ENCODE measurements around the gene SAV1.

Gene SAV1

DNA sequence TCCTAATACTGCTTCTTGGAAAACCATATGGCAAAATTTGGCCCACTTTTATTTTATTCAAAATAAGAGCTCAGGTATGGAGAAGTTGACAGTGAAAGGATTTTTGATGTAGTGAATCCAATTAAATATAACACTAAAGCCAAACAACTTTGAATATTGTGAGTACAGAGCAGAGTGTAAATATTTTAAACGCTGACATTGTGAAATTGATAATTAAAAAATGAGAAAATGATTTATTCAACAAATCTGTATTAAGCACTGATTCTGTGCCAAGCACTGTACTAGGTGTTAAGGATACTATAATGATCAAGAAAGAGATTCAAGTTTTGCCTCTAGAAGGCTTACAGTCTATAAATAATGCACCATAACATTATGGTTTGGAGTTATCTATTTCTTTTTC lies 57.6 kb downstream of the SAV1 start:
- DNase-seq: no peak

DNA sequence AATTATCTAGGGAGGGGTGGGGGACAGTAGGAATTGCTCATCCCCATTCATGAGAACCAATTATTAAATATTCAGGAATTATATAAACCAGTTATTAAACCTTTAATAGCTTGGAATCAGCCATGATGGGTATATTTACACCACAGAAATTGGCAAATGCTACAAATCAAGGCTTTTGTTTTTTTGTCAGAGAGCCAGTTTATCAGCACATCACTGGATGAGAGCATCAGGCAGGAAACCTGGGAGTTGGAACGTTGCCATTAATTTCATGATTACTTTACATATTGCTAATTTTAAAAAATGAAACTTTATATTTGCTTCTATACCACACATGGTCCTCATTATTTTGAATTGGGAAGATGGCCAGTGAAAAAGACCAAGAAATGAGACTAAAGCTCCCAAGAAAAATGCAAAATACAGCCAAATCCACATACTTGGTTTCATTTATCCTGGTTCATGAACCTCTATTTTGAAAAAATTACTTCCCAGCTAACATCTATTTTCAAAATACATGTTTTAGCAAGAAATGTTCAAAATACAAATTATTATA lies 59.7 kb downstream of the SAV1 start:
- no peak for DNase-seq

DNA sequence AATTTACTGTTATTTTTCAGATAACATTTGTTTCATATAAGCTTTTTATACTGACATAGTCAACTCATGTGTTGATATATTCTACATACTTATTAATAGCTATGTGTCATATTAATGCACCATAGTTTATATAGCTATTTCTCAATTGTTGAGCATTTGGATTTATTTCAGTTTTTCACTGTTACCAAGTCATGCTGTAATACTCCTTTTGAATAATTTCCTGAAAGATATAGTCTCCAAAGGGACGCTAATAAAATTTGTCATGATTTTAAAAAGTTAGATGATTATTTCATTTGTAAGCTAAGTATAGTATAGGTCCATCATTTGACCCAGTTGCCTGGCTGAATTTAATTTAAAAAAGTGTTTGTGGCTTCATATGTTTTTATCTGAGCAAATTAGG lies 60.3 kb downstream of the SAV1 start:
- DNase-seq: no peak

DNA sequence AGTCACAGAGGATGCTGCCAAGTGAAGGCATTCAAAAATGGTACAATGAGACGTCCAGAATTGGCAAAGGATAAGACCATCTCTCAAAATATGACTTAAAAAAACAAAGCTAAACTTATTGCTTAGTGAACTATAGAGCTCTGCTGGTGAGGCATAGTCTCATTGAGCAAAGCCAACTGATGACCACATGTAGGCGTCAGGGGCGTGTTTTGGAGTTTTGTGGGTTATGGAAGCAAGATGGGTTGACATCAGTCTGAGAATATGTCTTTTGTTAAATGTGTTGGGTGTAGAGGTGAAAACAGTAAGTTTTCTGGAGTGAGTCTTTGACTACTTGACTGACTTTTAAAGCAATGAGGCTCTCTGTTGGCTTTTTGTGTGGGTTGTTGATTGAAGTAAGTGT lies 60.9 kb downstream of the SAV1 start:
- no peak for DNase-seq

DNA sequence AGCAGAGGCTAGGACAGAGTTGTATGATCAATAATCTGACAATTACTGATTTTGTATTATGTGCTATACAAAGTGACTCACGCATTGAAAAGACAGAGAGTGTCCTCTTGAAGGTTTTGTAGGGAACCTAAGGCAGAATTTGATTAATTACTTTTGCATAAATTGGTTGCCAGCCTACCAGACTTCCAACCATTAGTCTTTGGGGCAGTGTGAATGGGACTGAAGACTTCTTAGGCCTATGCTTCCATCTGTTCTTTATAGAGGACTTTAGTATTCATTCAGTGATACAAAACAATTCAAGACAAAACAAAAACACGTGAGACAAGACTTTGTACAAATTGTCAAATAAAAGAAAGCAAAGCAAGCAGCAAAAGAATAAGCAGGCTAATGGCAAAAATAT lies 61.6 kb downstream of the SAV1 start:
- no peak for DNase-seq

DNA sequence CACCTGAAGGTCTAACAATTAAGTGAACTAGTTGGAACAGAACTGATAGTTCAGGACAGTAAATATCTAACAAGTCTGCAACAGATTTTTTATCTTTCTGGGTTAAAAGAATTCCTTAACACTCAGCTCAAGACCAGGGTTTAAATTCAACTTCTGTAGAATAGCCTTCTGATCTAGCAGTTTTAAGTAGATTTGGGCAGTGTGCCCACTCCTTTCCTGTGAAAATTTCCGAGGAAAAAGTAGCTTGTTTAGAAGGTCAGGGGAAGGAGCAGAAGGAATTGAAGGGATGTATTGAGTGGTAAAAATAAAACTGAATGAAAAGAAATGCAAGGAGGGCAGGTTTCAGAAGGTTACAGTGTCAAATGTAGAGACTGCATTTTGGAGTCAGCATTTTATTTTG lies 62.3 kb downstream of the SAV1 start:
- no peak for DNase-seq

DNA sequence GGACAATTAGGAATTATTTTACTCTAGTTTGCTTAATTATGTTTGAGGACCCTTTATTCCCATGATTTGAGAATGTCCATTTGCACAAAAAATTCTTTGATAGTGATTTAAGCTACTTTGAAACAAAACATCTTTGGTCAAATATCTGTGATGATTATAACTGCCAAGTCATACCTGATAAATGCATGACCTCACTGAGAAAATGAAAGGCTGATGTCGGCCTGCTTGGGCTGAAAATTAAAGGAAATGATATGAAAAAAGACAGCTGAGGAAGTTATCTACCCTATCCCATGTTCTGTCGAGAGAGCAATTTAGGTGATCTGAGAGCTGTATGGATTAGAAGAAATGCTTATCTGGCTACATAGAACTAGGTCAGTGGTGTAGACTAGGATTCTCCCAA lies 64.5 kb downstream of the SAV1 start:
- DNase-seq: no peak

DNA sequence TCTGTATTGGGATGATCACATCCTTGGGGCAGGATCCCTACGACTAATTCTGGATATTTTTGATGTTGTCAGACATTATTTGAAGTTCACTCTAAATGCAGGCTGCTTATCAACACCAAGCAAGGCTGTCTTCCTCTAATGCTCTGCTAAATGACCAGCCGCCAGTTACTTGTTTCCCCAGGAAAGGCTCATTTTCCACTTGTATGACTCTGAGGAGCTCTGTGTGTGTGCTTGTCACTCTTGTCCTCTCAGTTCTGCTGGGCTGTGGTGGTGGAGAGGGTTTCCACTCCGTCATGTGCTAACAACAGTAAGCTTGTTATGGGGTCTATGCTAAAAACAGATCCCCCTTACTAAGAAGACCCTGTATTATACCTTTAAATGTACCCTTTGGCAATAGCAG lies 66.1 kb downstream of the SAV1 start:
- DNase-seq: no peak

DNA sequence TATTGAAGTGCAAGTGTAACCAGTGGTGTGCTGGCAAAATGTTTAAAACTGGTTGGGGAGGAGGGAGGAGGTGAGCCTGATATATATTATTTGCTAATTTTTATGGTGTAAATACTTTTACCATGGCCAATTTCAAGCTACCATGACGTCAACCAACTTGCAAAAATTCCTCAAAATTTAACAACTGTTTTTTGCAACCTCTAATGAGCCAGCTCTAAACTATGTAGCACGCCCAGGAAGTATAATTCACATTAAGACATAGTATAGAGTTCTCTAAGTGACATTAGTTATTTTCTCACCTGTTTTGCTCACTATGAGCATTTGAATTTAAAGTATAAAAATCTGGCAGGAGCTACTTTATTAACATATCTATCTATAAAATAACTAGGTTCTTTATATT lies 66.7 kb downstream of the SAV1 start:
- DNase-seq: no peak

DNA sequence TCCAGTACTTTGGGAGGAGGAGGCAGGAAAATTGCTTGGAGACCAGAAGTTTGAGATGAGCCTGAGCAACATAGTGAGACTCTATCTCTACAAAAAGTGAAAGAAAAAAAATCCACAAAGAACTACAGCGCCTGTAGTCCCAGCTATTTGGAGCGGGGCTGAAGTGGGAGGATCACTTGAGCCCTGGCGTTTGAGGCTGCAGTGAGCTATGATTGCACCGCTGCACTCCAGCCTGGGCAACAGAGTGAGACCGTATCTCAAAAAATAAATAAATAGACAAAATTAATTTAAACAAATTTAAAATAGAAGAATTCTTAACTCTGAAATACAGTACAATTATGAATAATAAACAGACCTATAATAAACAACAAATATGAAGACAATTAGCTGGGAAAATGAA lies 67.3 kb downstream of the SAV1 start:
- DNase-seq: peak in 2 of 51 donors; percentile 5 to 7

DNA sequence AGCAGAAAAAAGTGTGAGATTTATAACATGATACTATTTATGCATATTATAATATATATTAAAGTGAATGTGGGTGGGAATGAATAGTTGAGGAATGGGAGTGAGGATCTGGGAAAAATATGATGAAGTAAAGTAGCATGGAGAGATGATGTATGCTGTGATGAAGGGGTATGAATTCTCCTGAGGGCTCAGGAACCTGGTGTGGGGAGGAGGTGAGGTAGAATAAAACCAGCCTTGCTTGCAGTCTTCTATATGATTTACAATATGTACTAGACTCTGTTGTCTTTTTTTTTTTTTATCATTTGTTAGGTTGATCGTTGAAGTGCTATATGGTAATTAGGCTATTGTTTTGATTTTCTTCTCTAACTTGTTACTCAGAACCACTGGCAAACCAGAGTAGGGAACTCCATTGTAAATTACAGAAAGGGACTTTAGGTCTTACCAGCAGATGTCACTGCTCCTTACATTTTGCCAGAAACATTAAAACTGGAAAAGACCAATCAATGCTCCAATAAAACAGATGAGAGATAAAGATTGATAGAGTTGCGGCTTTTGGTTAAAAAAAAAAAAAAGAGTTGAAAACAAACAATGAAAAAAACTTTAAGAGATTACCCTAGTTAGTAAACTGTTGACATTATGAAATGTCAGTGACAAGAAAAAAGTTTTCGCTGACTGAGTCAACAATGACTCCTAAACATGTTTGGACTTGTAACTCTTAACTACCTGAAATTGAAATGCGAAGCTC lies 68.2 kb downstream of the SAV1 start:
- peak in 3 of 51 donors; percentile 2 to 47 (median 3) for DNase-seq

DNA sequence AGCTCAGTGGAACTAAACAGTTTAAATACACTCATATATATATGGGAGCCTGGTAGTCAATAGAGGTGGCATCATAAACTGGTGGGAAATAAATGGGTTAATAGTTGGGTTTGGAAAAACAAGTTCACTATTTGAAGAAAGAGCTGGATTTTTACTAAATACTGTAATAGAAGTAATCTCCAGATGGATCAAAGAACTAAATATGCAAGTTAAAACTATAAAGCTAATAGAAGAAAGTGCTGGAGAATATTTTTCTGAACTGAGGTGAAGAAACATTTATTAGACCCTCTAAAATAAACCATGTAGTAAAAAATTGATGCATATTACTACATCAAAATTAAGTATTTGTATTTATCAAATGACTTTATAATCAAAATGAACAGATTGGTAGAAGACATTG lies 69.3 kb downstream of the SAV1 start:
- DNase-seq: no peak

DNA sequence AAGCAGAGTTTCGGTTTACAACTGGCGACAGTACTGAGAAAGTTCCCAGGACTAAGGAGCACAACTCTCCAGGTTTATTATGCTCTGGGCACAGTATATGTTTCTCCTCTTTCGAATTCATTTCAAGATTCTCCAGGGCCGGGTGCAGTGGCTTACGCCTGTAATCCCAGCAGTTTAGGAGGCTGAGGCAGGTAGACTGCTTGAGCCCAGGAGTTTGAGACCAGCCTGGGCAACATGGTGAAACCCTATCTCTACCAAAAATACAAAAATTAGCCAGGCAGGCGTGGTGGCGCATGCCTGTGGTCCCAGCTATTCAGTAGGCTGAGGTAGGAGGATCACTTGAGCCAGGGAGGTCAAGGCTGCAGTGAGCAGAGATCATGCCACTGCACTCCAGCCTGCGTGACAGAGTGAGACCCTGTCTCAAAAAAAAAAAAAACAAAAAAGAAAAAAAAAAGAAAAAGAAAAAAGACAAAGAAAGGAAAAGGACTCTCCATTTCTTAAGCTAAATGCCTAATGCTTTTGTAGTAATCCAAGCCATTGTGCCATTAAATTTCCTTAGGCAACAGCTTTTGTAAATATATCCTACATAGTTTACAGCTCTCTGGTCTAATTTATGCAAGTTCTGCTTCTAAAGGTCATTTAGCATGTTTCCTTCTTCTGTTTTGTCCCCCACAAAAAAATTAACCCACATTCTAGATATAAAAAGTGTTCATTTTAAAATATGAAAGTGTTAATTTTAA lies 73.4 kb downstream of the SAV1 start:
- no peak for DNase-seq

DNA sequence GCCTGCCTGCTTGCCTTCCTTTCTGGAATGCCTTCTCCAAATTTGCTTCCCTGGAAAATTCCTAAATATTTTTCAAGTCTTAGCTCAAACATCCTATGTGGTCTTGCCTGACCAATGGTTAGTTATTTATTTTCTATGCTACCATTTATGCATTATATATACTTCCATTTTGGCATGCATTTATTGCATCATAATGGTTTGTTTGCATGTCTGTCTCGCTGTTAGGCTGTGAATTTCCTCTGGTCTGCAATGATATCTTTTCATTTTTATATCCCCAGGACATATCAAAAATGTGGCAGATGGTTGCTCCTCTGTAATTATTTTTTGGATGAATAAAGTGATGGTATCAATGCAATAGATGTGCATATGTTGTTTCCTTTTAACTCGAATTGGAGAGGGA lies 77.6 kb downstream of the SAV1 start:
- no peak for DNase-seq
